K562 (cell line): ENCODE measurements around the gene FMN2. TPM values are rescaled to one million over a fixed set of nuclear protein-coding genes. Genes with fewer than 3 reads are reported as not detected.

Experiments used
- ZNF407 ChIP-seq: fragments of 450-650 bp; IDR thresholded peaks from 2 replicates; pipeline ENCODE4 v1.6.1; 2016; ENCODE audit warnings: low read depth
- ZNF583 ChIP-seq: fragments of 250-450 bp; sonication (Bioruptor Pico); IDR thresholded peaks from 2 replicates; pipeline ENCODE4 v1.4.0; 2020
- polyA plus RNA-seq, 8 experiments: library from polyadenylated mRNA; depleted of rRNA in 4 of 8; stranded (reverse) in 5 of 8; unstranded in 3 of 8; fragments of >200 nt; fragmentation: Nextera tagmentation in 2 of 8; fragmentation: Illumina TruSeq in 1 of 8; extraction: Ambion mirVana in 2 of 8; extraction: Trizol in 1 of 8; gene quantifications; 2 replicates each; pipeline versions ENCODE4 v1.2.1 to v1.2.3, GENCODE V29; 2011 to 2014; ENCODE audit warnings: inconsistent platforms in 1 of 8, missing spikeins in 1 of 8
- total RNA-seq, 7 experiments: library from RNA; depleted of rRNA in 6 of 7; stranded (reverse); fragments of >200 nt in 6 of 7; fragmentation: Illumina TruSeq in 2 of 7; extraction: Trizol in 2 of 7; gene quantifications; 2 replicates each; pipeline versions ENCODE4 v1.2.1 to v1.2.3, GENCODE V29; 2011 to 2021; ENCODE audit warnings: low replicate concordance in 1 of 7
- TF ChIP-seq, protein P1 (sequence below): sonication (generic); formaldehyde crosslinking; IDR thresholded peaks from 2 replicates; pipeline ENCODE4 v1.8.0; 2022; ENCODE audit warnings: missing genetic modification reagents, mild to moderate bottlenecking, borderline replicate concordance
- TF ChIP-seq, protein P2 (sequence below): fragments of 200-800 bp; sonication (Bioruptor generic); IDR thresholded peaks from 2 replicates; pipeline ENCODE4 v1.6.1; 2016; ENCODE audit warnings: missing genetic modification characterization, missing compliant biosample characterization

The FMN2 gene
- total and polyA plus RNA-seq, 9 of the 15 experiments (the other 6 are each of a cell fraction or from before 2014, with no cell fraction given): 0.15 to 0.45 (median 0.16) TPM; not detected in 3

- no peak for TF ChIP-seq ZNF407
- TF ChIP-seq, protein P1, sequence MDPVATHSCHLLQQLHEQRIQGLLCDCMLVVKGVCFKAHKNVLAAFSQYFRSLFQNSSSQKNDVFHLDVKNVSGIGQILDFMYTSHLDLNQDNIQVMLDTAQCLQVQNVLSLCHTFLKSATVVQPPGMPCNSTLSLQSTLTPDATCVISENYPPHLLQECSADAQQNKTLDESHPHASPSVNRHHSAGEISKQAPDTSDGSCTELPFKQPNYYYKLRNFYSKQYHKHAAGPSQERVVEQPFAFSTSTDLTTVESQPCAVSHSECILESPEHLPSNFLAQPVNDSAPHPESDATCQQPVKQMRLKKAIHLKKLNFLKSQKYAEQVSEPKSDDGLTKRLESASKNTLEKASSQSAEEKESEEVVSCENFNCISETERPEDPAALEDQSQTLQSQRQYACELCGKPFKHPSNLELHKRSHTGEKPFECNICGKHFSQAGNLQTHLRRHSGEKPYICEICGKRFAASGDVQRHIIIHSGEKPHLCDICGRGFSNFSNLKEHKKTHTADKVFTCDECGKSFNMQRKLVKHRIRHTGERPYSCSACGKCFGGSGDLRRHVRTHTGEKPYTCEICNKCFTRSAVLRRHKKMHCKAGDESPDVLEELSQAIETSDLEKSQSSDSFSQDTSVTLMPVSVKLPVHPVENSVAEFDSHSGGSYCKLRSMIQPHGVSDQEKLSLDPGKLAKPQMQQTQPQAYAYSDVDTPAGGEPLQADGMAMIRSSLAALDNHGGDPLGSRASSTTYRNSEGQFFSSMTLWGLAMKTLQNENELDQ: no peak
- TF ChIP-seq, protein P2, sequence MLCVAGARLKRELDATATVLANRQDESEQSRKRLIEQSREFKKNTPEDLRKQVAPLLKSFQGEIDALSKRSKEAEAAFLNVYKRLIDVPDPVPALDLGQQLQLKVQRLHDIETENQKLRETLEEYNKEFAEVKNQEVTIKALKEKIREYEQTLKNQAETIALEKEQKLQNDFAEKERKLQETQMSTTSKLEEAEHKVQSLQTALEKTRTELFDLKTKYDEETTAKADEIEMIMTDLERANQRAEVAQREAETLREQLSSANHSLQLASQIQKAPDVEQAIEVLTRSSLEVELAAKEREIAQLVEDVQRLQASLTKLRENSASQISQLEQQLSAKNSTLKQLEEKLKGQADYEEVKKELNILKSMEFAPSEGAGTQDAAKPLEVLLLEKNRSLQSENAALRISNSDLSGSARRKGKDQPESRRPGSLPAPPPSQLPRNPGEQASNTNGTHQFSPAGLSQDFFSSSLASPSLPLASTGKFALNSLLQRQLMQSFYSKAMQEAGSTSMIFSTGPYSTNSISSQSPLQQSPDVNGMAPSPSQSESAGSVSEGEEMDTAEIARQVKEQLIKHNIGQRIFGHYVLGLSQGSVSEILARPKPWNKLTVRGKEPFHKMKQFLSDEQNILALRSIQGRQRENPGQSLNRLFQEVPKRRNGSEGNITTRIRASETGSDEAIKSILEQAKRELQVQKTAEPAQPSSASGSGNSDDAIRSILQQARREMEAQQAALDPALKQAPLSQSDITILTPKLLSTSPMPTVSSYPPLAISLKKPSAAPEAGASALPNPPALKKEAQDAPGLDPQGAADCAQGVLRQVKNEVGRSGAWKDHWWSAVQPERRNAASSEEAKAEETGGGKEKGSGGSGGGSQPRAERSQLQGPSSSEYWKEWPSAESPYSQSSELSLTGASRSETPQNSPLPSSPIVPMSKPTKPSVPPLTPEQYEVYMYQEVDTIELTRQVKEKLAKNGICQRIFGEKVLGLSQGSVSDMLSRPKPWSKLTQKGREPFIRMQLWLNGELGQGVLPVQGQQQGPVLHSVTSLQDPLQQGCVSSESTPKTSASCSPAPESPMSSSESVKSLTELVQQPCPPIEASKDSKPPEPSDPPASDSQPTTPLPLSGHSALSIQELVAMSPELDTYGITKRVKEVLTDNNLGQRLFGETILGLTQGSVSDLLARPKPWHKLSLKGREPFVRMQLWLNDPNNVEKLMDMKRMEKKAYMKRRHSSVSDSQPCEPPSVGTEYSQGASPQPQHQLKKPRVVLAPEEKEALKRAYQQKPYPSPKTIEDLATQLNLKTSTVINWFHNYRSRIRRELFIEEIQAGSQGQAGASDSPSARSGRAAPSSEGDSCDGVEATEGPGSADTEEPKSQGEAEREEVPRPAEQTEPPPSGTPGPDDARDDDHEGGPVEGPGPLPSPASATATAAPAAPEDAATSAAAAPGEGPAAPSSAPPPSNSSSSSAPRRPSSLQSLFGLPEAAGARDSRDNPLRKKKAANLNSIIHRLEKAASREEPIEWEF (CRISPR knock-in tag): no peak
- no peak for TF ChIP-seq ZNF583 (CRISPR knock-in tag)
Observed at GRCh38 chr1:240099329-240099728, 7.6 kb downstream of the FMN2 start (continued).
